HT1080 (cell line): ENCODE results near the gene PAM16. TPM values are rescaled to one million over a fixed set of nuclear protein-coding genes. Genes with fewer than 3 reads are reported as not detected.
"Not testable (repeated sequence)": the region's sequence is repeated elsewhere in the genome, so short reads cannot be mapped to it uniquely, and the experiment has no call there.

Source experiments
- DNase-seq: peaks from one replicate; pipeline ENCODE4 v3.0.0-alpha.2; 2015; ENCODE audit warnings: low read depth
- total RNA-seq: library from RNA; depleted of rRNA; stranded (reverse); fragments of >200 nt; shearing (Covaris generic); gene quantifications from 2 replicates; pipeline ENCODE4 v1.2.3, GENCODE V29; 2014

Gene PAM16
- total RNA-seq, 1 experiment from 2014 or later = 77.8 TPM

GRCh38 chr16:4354512-4355409 lies 3.6 kb upstream of the PAM16 start:
- no peak for DNase-seq

- DNase-seq = no peak
Measured at GRCh38 chr16:4353675-4354074, 2.6 kb upstream of the PAM16 start.

- DNase-seq = no peak
Measured at GRCh38 chr16:4352843-4353242, 1.7 kb upstream of the PAM16 start.

- no peak for DNase-seq
Measured at GRCh38 chr16:4351880-4352279, 759 bp upstream of the PAM16 start.

- no peak for DNase-seq
Measured at GRCh38 chr16:4350365-4350786, 745 bp downstream of the PAM16 start.

- no peak for DNase-seq
Measured at GRCh38 chr16:4349332-4349731, 1.8 kb downstream of the PAM16 start.

GRCh38 chr16:4347765-4348509 lies 3.2 kb downstream of the PAM16 start:
- DNase-seq = no peak

- no peak for DNase-seq
Measured at GRCh38 chr16:4347010-4347409, 4.1 kb downstream of the PAM16 start.

GRCh38 chr16:4345836-4346781 lies 5.0 kb downstream of the PAM16 start:
- no peak for DNase-seq

GRCh38 chr16:4344983-4345835 lies 5.9 kb downstream of the PAM16 start:
- DNase-seq = no peak

- not testable (repeated sequence) for DNase-seq
Measured at GRCh38 chr16:4344300-4344982, 6.7 kb downstream of the PAM16 start.

GRCh38 chr16:4342866-4343744 lies 8.0 kb downstream of the PAM16 start:
- no peak for DNase-seq

- DNase-seq = no peak
Measured at GRCh38 chr16:4341250-4341649, 9.9 kb downstream of the PAM16 start.

- no peak for DNase-seq
Measured at GRCh38 chr16:4340443-4340842, 10.7 kb downstream of the PAM16 start.

GRCh38 chr16:4339909-4340308 lies 11.2 kb downstream of the PAM16 start:
- no peak for DNase-seq

GRCh38 chr16:4339455-4339854 lies 11.7 kb downstream of the PAM16 start:
- DNase-seq = no peak

- DNase-seq = no peak
Measured at GRCh38 chr16:4338712-4339299, 12.3 kb downstream of the PAM16 start.

GRCh38 chr16:4338125-4338582 lies 13.0 kb downstream of the PAM16 start:
- DNase-seq = no peak
